Measurements from ENCODE around the gene GSTM4.

Gene GSTM4

DNA sequence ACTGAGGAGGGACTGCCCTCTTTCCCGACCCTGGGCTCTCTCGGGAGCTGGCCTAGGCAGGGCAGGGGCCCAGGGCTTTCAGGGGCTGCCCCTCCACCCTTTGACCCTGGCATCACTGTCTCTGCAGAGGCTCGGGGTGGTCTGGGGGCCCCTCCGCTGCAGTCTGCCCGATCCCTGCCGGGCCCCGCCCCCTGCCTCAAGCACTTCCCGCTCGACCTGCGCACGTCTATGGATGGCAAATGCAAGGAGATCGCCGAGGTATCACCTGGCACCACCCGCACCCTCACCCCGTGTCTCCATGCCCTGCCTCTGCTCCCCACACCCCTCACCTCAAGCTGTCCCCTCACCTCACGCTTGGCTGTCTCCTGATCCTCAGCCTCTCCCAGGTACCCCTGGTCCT is 30.7 kb upstream of the GSTM4 start:
- no peak for DNase-seq (ENCODE audit: low read depth)

DNA sequence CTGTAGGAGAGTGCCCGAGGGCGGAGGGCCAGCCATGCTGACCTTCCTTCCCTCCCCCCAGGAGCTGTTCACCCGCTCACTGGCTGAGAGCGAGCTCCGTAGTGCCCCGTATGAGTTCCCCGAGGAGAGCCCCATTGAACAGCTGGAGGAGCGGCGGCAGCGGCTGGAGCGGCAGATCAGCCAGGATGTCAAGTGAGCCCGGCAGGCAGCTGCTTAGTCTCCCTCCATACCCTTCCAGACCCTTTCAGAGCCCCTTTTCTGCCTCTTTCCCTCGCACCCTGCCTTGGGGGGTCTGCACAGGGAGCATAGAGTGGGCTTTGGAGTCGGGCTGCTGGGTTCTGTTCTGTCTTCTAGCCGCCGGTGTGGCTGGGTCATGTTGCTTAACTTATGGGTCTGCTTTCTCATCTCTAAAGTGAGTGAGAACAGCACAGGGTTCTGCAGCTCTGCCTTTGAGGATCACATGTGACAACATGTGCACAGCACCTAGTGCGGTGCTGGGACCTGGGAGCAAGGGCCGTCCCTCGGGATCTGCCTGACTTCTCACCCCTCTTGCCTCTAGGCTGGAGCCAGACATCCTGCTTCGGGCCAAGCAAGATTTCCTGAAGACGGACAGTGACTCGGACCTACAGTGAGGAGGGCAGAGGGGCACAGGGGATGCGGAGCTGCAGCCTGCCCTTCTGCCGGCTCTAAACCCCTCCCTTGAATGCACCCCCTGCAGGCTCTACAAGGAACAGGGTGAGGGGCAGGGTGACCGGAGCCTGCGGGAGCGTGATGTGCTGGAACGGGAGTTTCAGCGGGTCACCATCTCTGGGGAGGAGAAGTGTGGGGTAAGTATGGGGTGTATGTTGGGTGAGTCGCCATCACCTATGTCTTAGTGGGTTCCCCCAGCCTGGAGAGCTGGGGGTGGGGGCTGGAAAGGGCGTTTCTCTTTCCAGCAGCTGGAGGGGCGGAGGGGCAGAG is 30.0 kb upstream of the GSTM4 start:
- DNase-seq (ENCODE audit: low read depth) = no peak

DNA sequence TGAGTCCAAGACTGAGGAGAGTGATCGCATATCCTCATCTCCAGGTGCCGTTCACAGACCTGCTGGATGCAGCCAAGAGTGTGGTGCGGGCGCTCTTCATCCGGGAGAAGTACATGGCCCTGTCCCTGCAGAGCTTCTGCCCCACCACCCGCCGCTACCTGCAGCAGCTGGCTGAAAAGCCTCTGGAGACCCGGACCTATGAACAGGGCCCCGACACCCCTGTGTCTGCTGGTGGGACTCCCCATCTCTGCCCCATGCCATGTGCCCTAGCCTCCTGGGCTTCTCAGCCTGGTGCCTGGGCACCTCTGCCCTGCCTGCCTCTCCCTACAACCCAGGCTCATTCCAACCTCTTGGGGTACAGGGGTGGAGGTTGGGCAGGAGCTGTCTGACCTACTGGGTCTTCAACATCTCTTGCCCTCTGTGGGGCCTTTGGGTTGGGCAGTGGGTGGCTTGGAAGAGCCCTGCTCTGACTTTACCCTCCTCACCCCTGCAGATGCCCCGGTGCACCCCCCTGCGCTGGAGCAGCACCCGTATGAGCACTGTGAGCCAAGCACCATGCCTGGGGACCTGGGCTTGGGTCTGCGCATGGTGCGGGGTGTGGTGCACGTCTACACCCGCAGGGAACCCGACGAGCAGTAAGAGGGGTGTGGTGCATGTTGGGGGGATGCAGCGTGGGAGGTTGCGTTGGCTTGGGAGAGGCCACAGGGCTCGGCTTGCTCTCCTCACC is 29.1 kb upstream of the GSTM4 start:
- DNase-seq (ENCODE audit: low read depth) = no peak

DNA sequence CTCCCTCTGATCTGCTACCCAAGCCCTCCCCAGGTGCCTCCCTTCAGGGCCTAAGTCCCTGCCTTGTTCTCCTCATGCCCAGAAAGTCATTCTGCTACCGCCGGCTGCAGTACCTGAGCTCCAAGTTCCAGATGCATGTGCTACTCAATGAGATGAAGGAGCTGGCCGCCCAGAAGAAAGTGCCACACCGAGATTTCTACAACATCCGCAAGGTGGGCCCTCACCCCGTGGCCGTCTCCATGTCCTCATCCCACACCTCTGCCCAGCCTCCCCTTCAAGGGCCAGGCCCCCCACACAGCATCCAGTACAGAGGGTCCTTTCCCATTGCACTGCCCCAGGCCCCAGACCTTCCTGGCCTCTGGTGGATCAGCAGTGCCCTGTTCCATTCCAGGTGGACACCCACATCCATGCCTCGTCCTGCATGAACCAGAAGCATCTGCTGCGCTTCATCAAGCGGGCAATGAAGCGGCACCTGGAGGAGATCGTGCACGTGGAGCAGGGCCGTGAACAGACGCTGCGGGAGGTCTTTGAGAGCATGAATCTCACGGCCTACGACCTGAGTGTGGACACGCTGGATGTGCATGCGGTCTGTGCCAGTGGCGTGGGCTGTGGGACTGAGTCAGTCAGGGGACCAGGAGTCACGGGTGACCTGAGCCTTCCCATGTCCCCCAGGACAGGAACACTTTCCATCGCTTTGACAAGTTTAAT is 28.1 kb upstream of the GSTM4 start:
- DNase-seq (ENCODE audit: low read depth) = no peak

DNA sequence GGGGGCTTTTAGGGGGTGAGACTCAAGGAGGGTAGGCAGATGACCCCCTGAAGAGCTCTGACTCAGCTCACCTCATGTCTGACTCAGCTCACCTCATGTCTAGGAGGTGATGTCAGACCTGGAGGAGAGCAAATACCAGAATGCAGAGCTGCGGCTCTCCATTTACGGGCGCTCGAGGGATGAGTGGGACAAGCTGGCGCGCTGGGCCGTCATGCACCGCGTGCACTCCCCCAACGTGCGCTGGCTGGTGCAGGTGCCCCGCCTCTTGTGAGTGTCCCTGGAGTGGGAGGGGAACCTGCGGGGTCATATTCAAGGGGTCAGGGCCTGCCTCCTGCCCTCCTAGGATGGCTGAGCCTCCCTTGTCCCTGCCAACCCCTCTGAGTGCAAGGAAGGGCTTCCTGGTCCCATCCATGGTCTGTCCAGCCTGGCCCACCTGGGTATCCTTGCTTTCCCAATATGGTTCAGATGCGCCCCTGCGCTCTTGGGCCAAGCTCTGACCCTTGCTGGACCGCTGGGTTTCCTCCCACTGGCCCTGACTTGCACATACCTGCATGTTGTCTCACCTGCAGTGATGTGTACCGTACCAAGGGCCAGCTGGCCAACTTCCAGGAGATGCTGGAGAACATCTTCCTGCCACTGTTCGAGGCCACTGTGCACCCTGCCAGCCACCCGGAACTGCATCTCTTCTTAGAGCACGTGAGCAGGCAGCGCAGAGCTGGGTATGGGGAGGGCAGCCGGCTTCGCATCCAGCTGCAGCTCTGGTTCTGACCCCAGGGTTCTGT is 27.2 kb upstream of the GSTM4 start:
- no peak for DNase-seq (ENCODE audit: low read depth)

DNA sequence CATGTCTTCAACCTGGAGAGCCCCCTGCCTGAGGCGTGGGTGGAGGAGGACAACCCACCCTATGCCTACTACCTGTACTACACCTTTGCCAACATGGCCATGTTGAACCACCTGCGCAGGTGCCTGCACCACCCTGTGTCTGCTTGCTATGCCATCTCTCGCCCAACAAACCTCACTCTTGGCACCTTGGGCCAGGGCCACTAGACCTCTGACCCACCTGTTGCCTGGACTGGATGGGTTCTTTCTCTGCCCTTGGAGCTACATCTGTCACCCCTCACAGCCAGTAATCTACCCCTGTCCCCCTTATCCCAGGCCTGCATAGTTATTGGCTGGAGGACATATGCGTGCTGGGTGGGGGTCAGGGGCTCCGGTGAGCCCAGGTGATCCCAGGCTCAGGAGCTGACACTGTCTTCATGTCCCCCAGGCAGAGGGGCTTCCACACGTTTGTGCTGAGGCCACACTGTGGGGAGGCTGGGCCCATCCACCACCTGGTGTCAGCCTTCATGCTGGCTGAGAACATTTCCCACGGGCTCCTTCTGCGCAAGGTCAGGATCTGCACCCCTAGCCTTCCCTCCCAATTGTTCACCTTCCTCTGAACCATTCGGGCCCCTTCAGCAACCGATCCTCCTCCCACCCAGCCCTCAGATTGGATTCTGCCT is 26.4 kb upstream of the GSTM4 start:
- no peak for DNase-seq (ENCODE audit: low read depth)

DNA sequence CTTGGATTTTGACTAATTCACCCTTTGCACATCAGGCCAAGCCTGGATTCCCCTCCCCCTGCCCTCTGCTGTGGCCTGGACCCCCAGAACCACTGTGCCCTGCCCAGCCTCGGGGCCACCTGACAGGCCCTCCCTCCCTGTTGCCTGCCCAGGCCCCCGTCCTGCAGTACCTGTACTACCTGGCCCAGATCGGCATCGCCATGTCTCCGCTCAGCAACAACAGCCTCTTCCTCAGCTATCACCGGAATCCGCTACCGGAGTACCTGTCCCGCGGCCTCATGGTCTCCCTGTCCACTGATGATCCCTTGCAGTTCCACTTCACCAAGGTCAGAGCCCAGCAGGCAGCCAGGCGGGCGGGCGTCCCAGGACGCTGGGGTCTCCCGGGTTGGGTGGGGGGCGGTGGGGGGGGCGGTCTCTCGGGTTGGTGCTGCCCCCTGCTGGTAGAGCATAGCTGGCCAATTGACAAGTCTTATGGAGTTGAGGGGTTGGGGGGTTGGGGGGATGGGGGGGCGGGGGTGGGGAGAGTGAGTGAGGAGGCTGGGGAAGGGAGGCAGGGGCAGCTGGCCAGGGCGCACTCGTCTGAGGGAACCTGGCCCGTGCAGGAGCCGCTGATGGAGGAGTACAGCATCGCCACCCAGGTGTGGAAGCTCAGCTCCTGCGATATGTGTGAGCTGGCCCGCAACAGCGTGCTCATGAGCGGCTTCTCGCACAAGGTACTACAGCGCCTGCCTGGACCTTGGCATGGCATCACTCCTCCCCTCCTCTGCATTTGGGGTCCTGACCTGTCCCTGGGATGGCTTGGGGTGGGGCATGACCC is 25.6 kb upstream of the GSTM4 start:
- DNase-seq (ENCODE audit: low read depth) = no peak

DNA sequence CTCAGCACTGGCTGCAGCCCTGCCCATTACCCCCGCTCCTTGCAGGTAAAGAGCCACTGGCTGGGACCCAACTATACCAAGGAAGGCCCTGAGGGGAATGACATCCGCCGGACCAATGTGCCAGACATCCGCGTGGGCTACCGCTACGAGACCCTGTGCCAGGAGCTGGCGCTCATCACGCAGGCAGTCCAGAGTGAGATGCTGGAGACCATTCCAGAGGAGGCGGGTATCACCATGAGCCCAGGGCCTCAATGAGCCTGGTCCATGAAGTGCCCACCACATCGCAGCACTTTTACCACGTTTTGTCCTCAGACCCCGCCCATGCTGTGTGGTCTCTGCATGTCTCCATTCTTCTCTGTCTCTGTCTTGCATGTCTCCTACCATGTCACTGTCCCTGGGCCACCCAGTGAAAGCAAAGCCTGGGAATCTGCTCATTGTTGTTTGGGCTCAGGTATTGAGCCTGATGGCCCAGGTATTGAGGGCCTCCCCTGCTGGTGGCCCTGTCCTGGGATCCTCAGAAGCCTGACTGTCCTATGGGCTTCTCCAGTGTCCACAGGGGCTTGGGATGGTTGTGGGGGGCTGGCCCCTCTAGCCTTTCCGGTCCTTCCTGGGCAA is 24.9 kb upstream of the GSTM4 start:
- DNase-seq (ENCODE audit: low read depth) = no peak

DNA sequence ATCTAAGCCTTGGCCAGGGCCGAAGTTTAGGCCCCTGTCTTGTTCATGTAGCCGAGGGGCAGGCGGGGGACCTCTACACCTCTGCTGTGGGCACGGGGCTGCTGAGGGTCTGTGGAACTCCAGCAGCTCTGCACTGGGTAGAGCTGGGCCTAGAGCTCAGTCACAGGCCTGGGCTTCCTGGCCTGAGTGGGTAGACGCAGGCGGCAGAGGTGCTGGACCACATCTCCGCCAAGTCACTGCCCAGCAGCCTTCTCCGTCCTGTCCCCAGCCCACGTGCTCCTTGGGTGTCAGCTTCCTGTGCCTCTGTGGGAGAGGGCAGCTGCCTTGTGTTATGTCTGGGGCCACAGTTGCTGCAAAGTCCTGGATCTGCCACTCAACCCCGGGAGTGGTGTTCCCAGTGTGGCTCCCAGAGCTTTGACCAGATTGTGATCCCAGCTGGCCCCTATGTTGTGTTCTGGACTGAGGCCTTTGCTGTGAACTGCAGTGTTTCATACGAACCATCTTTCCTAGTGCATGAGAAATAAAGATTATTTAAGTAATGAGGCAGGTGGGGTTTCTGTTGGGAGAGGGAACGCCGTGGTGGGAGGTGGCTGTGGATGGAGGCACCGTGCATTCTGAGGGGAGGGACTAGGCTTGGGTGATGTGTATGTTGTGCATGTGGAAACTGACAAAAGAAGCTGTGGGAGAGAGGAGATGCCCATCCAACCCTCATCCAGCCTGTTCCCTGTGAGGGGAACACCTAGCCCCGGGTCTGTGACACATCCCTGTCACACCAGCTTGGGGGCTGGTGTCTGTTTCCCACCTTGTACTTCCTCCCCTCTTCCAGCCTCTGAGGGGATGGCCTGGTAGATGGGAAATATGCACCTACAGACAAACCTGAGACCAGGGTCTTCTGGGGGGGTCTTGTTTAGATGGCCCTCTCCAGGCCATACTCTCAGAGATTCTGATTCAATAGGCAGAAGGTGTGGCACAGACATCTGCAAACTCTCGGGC is 24.1 kb upstream of the GSTM4 start:
- no peak for DNase-seq (ENCODE audit: low read depth)

DNA sequence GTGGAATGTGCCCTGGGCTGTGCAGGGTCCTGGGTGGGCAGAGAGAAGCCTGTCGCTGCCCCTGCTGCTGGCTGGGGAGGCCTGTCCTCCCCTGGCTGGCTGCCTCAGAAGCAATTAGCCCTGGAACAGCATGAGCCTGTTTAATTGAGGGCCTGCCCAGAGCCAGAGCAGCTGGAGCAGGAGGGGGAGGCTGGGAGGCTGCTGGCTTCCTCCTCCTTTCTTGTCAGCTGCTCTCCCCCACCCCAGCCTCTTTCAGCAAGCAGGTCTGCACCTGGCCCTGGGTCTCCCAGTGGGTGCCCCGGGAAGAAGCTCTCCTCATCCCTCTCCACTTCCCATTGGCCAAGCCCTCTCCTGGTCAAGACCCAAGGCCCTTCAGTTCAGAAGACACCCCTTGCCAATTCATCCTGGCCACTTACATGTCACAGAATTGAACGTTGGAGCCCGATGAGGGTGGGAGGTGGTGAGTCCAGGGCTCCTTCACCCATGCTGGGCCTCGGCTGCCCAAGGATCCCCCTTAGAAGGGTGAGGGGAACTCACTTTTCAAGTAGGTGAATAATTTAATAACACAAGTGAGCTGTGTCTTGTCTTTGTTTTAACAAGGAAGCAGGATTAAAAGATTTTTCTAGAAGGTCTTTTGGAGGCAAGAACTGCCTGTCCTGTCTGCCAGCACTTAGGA is 23.1 kb upstream of the GSTM4 start:
- DNase-seq (ENCODE audit: low read depth) = no peak

DNA sequence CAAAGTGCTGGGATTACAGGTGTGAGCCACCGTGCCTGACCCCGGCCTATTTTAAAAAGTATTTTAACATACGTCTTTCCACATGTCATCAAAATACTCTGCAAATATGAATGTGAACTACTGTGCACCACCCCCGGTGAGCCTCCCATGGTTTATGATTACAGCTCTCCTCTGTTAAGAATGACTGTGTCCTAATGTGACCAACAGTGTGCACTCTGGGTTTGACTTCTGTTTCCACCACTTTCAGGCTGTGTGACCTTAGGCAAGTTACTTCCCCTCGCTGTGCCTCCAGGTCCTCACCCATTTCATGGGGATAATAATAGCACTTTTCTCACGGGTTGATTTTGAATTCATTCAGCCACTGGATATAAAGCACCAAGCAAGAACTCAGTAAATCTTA is 21.6 kb upstream of the GSTM4 start:
- DNase-seq (ENCODE audit: low read depth) = no peak

DNA sequence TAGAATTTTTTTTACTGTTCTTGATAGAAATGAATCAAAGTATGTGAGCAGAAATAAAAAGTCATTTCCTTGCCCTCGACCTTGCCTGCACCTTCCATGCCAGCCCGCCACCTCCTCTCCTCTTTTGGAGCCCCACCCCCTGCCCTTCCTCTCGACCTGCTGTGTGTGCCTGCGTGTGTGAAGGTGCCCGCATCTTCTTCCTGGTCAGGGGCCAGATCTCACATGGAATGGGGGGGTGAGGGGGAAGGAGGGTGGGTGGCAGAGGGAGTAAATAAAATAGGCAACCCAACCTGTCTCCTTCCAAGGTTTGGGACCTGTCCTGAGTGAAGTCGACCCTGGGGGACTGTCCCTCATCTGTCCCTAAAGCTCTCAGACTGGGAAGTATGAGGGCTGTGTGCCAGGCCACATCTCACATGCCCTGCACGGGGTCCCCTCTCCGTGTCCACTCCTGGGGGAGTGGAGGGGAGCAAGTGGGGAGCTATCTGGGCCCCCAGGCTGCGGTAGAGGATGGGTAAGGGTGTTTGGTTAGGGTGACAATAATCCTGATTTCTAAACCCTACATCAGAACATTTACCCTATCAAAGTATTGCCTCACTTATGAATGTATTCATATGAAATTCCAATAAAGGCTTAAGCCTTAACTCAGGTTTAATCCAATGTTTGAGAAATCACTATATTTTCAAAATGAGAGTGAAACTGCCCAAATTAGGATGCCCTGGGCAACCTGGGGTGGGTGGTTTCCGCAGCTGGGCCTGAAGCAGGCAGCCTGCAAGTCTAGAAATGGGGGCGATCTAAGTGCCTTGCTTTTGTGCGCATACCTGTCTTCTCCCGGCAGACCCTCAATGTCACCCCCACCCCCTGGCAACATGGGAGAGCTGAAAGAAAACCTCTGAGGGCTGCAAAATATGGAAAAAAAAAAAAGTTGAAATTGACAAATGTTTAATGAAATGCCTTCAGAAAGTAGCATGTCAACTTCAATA is 20.8 kb upstream of the GSTM4 start:
- DNase-seq (ENCODE audit: low read depth) = no peak

DNA sequence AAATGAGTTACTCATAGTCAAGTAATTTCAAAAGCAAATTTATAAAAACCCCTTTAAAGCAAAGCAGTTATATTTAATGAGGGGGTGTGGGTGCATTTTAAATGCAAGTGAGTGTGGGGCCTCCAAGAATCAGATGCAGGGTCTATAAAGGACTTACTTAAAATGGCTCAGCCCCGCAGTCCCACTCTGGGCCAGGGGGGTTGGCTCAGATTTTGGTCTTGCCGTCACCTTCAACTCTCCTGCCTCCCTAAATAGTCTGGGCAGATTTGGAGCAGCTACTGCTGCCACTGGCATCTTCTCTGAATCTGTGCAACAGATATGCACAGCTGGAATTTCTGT is 20.1 kb upstream of the GSTM4 start:
- no peak for DNase-seq (ENCODE audit: low read depth)

DNA sequence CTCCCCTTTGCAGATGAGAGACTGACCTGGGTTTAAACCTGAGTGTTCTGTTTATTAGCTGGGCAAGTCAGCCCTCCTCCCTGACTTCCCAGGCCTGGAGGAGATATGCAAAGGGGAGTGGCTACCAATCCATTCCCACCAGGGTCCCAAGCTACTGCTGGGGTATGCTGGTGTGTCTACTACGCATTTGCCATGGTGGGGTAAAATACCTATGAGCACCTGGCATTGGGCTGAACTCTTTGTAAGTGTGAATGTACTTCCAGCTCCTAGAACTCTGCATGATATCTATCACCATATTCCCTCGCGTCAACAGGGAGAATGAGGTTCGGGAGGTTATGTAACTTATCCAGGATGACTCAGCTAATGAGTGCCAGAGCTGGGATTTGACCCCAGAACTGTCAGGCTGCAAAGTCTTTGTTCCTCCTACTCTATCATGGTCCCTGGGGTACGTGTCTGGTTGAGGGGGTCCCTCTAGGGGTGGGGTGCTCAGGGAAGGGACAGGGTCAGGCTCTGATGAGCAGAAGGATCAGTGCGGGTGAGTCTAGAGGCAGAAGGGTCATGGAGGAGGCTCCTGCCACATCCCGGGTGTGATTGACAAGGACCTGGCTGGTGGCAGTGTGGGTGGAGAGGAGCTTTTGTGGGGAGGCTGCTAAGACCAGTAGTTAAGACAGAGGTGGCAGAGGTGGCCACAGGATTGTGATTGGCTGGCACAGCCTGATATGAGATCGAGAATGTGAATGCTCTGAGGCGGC is 19.5 kb upstream of the GSTM4 start:
- DNase-seq (ENCODE audit: low read depth) = no peak

DNA sequence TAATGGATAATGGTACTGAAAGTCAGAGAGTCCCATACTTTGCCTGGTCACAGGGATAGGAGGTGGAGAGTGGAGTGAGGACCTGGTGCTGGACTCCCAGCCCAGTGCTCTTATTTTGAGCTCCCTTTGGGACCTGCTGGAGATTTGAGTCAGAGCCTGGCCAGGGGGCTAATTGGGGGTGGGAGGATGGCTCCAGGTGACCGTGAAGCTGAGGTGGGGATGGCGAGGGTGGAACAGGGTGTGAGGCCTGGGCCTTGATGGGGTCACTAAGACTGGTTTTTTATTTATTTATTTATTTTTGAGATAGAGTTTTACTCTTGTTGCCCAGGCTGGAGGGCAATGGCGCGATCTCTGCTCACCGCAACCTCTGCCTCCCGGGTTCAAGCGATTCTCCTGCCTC is 18.5 kb upstream of the GSTM4 start:
- DNase-seq (ENCODE audit: low read depth) = no peak

DNA sequence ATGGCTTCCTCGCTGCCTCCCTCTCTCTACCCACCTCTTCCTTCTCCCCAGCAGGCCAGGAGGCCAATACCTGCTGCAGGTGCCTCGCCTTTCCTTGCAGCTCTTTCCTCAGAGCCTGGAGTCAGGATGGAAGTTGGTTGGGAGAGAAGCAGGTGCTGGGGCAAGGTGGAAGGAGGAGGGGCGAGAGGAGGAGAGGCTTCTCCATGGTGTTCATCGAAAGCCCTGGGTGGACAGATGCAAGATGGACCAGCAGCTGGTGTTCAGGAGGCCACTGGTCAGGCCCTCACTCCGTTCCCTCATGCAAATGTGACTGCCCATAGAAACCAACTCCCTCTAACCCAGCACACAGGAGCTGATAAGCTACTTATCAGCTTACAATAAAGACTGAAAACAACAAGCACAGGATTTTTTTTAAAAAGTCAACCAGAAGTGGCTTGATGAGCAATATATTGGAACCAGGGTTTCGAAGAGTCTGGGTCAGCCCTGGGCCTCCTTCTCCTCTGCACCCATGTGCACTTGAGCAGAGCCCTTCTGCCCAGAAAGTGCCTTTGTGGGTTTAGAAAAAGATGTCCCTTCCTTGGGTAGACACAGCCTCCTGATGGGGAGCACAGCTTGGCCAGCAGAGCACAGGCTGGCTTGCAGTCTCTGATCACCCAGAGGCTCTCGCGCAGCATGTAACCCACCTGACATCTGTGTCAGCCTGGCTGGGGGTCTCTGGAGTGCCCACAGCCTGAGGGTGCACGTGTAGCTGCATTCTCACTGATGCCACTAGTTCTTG is 16.6 kb upstream of the GSTM4 start:
- DNase-seq (ENCODE audit: low read depth) = no peak
